A673 (cell line): ENCODE results near the gene KAT2A.

Source experiments
- CTCF ChIP-seq: fragments of 300-800, 200-600 bp; sonication (generic); conservative IDR thresholded peaks from 2 replicates; pipeline ENCODE4 v1.5.1; 2017; ENCODE audit warnings: low read depth, mild to moderate bottlenecking, antibody characterized with exemption, low read length, moderate library complexity, mixed read lengths
- EZH2 ChIP-seq: fragments of 200-600 bp; sonication (generic); IDR thresholded peaks from 2 replicates; pipeline ENCODE4 v1.6.1; 2017; ENCODE audit warnings: borderline replicate concordance, low read depth, mild to moderate bottlenecking, mixed read lengths, antibody characterized with exemption, low read length; ENCODE audit not compliant: poor library complexity, severe bottlenecking

- no peak for TF ChIP-seq CTCF
- no peak for TF ChIP-seq EZH2
These were observed 17.8 kb downstream of the KAT2A start for GRCh38 chr17:42103221-42103954.
